ENCODE data around the gene ANXA2.

GRCh38 chr15:60346077-60346476 is 51.7 kb downstream of the ANXA2 start:
- no peak for TF ChIP-seq CTCF (conservative IDR thresholded peaks at IDR 0.05; ENCODE audit: low read length)
- TF ChIP-seq EZH2phosphoT487 (IDR thresholded peaks at IDR 0.05; ENCODE audit: borderline replicate concordance, low read depth, low read length), result no peak
